Measurements from ENCODE around the gene MAPKAPK5.
A peak's percentile ranks its signal among the peaks of the same experiment; 100 is the strongest.
"Not testable (repeated sequence)": the region's sequence is repeated elsewhere in the genome, so short reads cannot be mapped to it uniquely, and the experiment has no call there.

MAPKAPK5 gene

DNA sequence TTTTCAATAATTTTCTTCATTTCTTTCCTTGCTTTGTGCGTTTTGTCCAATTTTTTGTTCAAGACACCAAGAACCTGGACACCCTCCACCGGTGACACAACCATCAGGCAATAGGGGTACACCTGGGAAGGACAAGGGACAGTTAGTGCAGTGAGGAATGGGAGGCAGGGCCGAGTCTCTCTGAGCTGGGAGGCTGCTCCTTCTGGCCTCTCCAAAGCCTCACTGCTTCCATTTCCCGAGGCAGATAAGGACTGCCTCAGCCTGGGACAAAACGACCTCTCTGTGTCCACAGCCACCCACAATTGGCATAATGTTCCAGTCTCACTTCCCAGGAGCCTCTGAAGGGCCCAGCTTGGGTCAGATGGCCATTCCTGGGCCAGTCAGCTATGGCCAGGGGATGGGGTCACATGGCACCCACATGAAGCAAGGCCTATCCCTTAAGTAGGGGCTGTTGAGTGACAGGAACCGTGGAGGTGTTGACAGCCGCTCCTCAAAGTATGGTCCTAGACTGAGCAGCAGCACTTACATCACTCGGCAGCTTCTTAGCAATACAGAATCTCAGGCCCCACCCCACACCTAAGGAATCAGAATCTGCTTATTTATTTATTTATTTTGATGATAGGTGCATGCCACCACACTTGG, 13.6 kb upstream of the MAPKAPK5 start:
- no peak for DNase-seq

DNA sequence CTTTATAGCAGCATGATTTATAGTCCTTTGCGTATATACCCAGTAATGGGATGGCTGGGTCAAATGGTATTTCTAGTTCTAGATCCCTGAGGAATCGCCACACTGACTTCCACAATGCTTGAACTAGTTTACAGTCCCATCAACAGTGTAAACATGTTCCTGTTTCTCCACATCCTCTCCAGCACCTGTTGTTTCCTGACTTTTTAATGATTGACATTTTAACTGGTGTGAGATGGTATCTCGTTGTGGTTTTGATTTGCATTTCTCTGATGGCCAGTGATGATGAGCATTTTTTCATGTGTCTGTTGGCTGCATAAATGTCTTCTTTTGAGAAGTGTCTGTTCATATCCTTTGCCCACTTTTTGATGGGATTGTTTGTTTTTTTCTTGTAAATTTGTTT, 12.4 kb upstream of the MAPKAPK5 start:
- not testable (repeated sequence) for DNase-seq

GRCh38 chr12:111834740-111835386, 7.2 kb upstream of the MAPKAPK5 start:
- DNase-seq: peak in 1 of 5 experiments; percentile 6

GRCh38 chr12:111835531-111836181, 6.4 kb upstream of the MAPKAPK5 start:
- DNase-seq: not testable (repeated sequence)

DNA sequence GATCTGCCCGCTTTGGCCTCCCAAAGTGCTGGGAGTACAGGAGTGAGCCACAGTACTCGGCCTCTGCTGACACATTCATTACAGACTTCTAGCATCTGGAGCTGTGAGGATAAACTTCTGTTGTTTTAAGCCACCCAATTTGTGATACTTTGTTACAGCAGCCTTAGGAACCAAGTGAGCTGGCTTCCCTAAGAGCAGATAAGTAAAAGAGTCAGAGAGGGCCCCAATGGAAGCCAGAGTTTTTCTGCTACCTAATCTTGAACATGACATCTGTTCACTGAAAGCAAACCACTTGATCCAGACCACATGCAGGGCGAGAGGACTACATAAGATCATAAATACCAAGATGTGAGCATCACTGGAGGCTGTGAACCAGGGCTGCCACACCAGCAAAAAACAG, 3.7 kb upstream of the MAPKAPK5 start:
- DNase-seq: no peak

DNA sequence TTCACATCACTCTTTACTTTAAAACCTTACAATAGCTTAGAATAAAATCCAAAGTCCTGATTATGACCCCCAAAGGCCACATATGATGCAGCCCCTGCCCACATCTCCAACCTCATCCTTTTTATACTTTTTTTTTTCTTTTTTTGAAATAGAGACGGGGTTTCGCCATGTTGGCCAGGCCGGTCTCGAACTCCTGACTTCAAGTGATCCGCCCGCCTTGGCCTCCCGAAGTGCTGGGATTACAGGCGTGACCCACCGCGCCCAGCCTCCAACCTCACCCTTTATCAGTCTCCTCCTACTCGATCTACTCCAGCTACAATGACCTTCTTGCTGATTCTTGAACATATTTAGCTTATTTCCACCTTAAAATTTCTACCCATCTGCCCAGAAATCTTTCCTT, 1.2 kb upstream of the MAPKAPK5 start:
- DNase-seq: no peak

- no peak for DNase-seq
These were observed 735 bp upstream of the MAPKAPK5 start for GRCh38 chr12:111841236-111841749.

GRCh38 chr12:111842556-111843396, 748 bp downstream of the MAPKAPK5 start:
- DNase-seq: peak in 2 of 5 experiments; percentile 16 to 21

GRCh38 chr12:111846016-111846415, 4.0 kb downstream of the MAPKAPK5 start:
- no peak for DNase-seq

DNA sequence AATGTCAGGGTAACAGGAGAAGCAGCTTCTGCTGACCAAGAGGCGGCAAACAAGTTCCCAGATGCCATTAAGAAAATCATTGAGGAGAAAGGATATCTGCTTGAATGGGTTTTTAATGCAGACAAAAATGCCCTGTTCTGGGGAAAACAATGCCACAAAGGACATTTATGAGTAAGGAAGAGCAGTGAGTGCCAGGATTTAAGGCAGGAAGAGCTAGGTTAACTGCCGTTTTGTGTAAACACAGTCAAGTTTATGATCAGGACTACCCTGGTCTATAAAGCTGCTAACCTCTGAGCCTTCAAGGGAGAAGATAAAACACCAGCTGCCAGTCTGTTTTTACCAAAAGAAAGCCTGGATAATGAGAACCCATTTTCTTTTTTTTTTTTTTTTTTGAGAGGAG, 8.5 kb downstream of the MAPKAPK5 start:
- no peak for DNase-seq

DNA sequence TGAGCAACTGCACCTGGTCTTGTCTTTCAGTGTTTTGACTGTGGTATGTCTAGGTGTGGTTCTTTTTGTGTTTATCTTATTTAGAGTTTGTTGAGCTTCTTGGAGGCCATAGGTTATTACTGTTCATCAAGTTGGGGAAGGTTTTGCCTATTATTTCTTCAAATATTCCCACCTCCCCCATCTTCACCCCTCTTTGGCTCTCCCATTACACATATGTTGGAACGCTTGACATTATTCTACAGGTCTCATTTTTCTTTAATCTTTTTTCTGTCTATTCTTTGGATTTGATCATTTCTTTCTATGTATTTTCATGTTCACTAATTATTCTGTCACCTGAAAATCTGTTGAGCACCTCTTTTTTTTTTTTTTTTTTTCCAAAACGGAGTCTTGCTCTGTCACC, 16.2 kb downstream of the MAPKAPK5 start:
- no peak for DNase-seq

DNA sequence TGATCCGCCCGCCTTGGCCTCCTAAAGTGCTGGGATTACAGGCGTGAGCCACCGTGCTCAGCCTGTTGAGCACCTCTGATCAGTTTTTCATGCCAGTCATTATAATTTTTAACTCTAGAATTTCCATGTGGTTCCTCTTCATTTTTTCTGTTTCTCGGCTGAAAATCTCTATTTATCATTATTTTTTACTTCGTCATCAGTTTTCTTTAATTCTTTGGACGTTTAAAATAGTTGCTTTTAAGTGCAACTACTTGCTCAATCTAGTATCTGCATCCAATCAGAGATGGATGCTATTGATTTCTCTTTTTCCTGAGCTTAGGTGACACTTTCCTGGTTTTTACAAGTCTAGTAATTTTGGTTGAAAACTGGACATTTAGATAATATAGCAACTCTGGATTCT, 16.8 kb downstream of the MAPKAPK5 start:
- DNase-seq: no peak

- no peak for DNase-seq
These were observed 22.9 kb downstream of the MAPKAPK5 start for GRCh38 chr12:111864913-111865312.

GRCh38 chr12:111867531-111867930, 25.5 kb downstream of the MAPKAPK5 start:
- DNase-seq: no peak

- DNase-seq: no peak
These were observed 26.9 kb downstream of the MAPKAPK5 start for GRCh38 chr12:111868676-111869588.

GRCh38 chr12:111869671-111870070, 27.6 kb downstream of the MAPKAPK5 start:
- DNase-seq: no peak

GRCh38 chr12:111870216-111870615, 28.2 kb downstream of the MAPKAPK5 start:
- DNase-seq: no peak

GRCh38 chr12:111870706-111871105, 28.7 kb downstream of the MAPKAPK5 start:
- DNase-seq: no peak

GRCh38 chr12:111873113-111873512, 31.1 kb downstream of the MAPKAPK5 start:
- DNase-seq: no peak

- DNase-seq: no peak
These were observed 39.7 kb downstream of the MAPKAPK5 start for GRCh38 chr12:111881716-111882115.

GRCh38 chr12:111886662-111887545, 44.9 kb downstream of the MAPKAPK5 start:
- DNase-seq: no peak

Data from T-helper 2 cell (primary cell).